IMR-90 (cell line): ENCODE results near the gene TBATA.

Experiments used
- BHLHE40 ChIP-seq: fragments of 150-350 bp; IDR thresholded peaks from 2 replicates; pipeline ENCODE4 v1.6.1; 2016; ENCODE audit warnings: mild to moderate bottlenecking, low read depth, low read length
- CHD1 ChIP-seq: IDR thresholded peaks from 2 replicates; pipeline ENCODE4 v1.6.1; 2012; ENCODE audit warnings: low read depth, low read length, improper control_type of control experiment
- CTCF ChIP-seq: conservative IDR thresholded peaks from 2 replicates; pipeline ENCODE4 v1.5.1; 2012; ENCODE audit warnings: mild to moderate bottlenecking, low read depth, low read length, improper control_type of control experiment
- MAZ ChIP-seq: IDR thresholded peaks from 2 replicates; pipeline ENCODE4 v1.6.1; 2012; ENCODE audit warnings: low read depth, mild to moderate bottlenecking, low read length, improper control_type of control experiment, moderate library complexity, borderline replicate concordance
- MXI1 ChIP-seq: IDR thresholded peaks from 2 replicates; pipeline ENCODE4 v1.6.1; 2012; ENCODE audit warnings: low read depth, mild to moderate bottlenecking, low read length, moderate library complexity, borderline replicate concordance
- NFE2L2 ChIP-seq: fragments of 150-350 bp; IDR thresholded peaks from 2 replicates; pipeline ENCODE4 v1.6.1; 2016; ENCODE audit warnings: low read depth, mild to moderate bottlenecking, low read length
- POLR2A ChIP-seq: IDR thresholded peaks from 2 replicates; pipeline ENCODE4 v1.6.1; 2012; ENCODE audit warnings: mild to moderate bottlenecking, low read depth, low read length
- USF2 ChIP-seq: fragments of 150-350 bp; IDR thresholded peaks from 2 replicates; pipeline ENCODE4 v1.6.1; 2017; ENCODE audit warnings: mild to moderate bottlenecking, antibody characterized with exemption, low read length, low read depth
- TF ChIP-seq, protein P1 (sequence below): fragments of 150-350 bp; IDR thresholded peaks from 2 replicates; pipeline ENCODE4 v1.6.1; 2016; ENCODE audit warnings: low read depth, mild to moderate bottlenecking, low read length, moderate library complexity, borderline replicate concordance

DNA sequence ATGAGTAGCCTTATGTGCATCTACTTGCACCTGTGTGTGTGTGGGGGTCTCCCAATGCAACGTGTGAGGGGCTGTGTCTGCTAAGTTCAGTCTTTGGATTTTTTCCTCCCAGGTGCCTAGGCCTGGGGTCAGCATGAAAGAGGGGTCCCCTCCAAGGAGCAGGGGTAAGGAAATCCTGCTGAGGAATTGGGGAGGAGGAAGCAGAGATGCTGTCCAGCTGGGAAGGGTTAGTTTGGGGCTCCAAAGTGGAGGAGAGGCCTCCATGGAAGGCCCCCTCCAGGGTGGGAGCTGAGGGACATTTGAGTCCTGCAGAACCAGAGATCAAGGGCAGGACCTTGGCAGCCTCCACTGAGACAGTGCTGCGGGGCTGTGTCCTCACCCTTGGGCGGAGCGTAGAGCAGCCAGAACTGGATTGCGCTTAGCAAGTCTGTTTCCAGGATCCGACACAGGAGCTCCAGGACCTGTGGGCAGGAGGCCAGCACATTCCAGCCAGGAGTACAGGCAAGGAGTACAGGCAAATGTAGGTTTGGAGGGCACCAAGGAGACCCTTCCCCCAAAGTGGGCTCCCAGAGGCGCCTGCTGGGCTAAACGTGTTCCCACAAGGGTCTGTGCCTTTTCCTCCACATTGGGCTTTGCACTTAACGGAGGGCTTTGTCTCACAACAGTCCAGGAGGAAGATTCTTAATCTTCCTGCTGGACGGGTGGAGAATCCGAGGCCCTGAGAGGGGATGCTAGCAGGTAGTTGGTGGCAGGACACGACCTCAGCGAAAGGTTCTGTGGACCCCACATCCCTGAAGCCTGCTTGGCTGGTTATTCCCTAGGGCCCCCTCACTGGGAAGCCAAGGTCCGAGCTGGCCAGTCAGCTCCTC lies 10.1 kb downstream of the TBATA start:
- no peak for TF ChIP-seq CTCF
- TF ChIP-seq USF2, result no peak
- TF ChIP-seq BHLHE40, result no peak
- no peak for TF ChIP-seq CHD1
- TF ChIP-seq MXI1, result no peak
- no peak for TF ChIP-seq POLR2A
- TF ChIP-seq MAZ, result no peak
- TF ChIP-seq NFE2L2, result no peak
- TF ChIP-seq, protein P1, sequence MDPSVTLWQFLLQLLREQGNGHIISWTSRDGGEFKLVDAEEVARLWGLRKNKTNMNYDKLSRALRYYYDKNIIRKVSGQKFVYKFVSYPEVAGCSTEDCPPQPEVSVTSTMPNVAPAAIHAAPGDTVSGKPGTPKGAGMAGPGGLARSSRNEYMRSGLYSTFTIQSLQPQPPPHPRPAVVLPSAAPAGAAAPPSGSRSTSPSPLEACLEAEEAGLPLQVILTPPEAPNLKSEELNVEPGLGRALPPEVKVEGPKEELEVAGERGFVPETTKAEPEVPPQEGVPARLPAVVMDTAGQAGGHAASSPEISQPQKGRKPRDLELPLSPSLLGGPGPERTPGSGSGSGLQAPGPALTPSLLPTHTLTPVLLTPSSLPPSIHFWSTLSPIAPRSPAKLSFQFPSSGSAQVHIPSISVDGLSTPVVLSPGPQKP, result no peak
